HCT116 (cell line): ENCODE results near the gene SHC4. TPM values are rescaled to one million over a fixed set of nuclear protein-coding genes. Genes with fewer than 3 reads are reported as not detected.

Experiments
- ATAC-seq: fragments of 200-7000 bp; cut with Tn5 transposase; 2 replicates; pipeline ENCODE4 v1.9.1; 2020; ENCODE audit warnings: mild to moderate bottlenecking, moderate library complexity
- BruUV-seq: library from RNA; stranded (reverse); fragments of 400-500 nt; replicated peaks from 2 replicates; lab custom pipeline; 2021; lab: Mats Ljungman, UMichigan
- CTCF ChIA-PET: fragments of 300-600 bp; sonication (Branson Sonifier 250); formaldehyde crosslinking; loops from one replicate; lab custom pipeline; 2021; ENCODE audit warnings: antibody characterized with exemption; lab: Charles Lee
- POLR2A ChIA-PET: fragments of 300-600, 350-600 bp; sonication (Branson Sonifier 250); formaldehyde crosslinking; loops from one replicate; lab custom pipeline; 2021; ENCODE audit warnings: antibody characterized with exemption; lab: Charles Lee
- RAD21 ChIA-PET, 2 experiments: fragments of 300-600 bp; sonication (Branson Sonifier 250); formaldehyde crosslinking; loops; one replicate each; lab custom pipeline; 2023; ENCODE audit warnings: low total read pairs in 2 of 2; ENCODE audit not compliant: uncharacterized antibody in 2 of 2, unreplicated experiment in 2 of 2, low non-redundant PET in 1 of 2; lab: Charles Lee
- DNase-seq: peaks from one replicate; pipeline ENCODE4 v3.0.0-alpha.2; 2010; ENCODE audit warnings: low read depth, low spot score
- H2AFZ ChIP-seq: fragments of 200-600 bp; shearing (Covaris generic), sonication (generic); 2 replicates; pipeline ENCODE4 v1.6.1; 2017; ENCODE audit warnings: low read depth, mixed run types, mixed read lengths, antibody characterized with exemption, low read length; ENCODE audit not compliant: poor library complexity, severe bottlenecking
- H3K27ac ChIP-seq: 2 replicates; pipeline ENCODE4 v1.5.1; 2012; ENCODE audit warnings: low read depth, low read length
- H3K27me3 ChIP-seq: fragments of 200-600 bp; sonication (generic); 2 replicates; pipeline ENCODE4 v1.6.1; 2016; ENCODE audit warnings: mixed run types, low read length, mixed read lengths; ENCODE audit not compliant: insufficient read depth
- H3K36me3 ChIP-seq, 2 experiments: fragments of 200-500 bp in 1 of 2; fragments of 200-600 bp in 1 of 2; sonication (Bioruptor generic) in 1 of 2; sonication (generic) in 1 of 2; 2 replicates each; pipeline versions ENCODE4 v1.5.1 to v1.6.1; 2014 to 2016; ENCODE audit warnings: low read length in 2 of 2, inconsistent platforms in 1 of 2, mixed read lengths in 1 of 2, mixed run types in 1 of 2; ENCODE audit not compliant: insufficient read depth in 2 of 2, control insufficient read depth in 1 of 2
- H3K4me1 ChIP-seq, 2 experiments: fragments of 200-600 bp in 1 of 2; sonication (generic) in 1 of 2; 2 replicates each; pipeline versions ENCODE4 v1.5.1 to v1.6.1; 2012 to 2017; ENCODE audit warnings: low read length in 2 of 2, inconsistent platforms in 1 of 2, mild to moderate bottlenecking in 1 of 2, mixed read lengths in 1 of 2, mixed run types in 1 of 2, moderate library complexity in 1 of 2; ENCODE audit not compliant: insufficient read depth in 2 of 2, control insufficient read depth in 1 of 2
- H3K4me2 ChIP-seq: fragments of 200-600 bp; sonication (generic); 2 replicates; pipeline ENCODE4 v1.6.1; 2017; ENCODE audit warnings: mixed run types, low read length, mixed read lengths
- H3K4me3 ChIP-seq, 2 experiments: fragments of 200-600 bp in 1 of 2; sonication (generic) in 1 of 2; replicated peaks in 1 of 2; 2 replicates each; pipeline ENCODE4 v1.5.1; 2011 to 2016; ENCODE audit warnings: low read length in 2 of 2, control low read depth in 1 of 2, low read depth in 1 of 2, mild to moderate bottlenecking in 1 of 2, mixed read lengths in 1 of 2, mixed run types in 1 of 2
- H3K79me2 ChIP-seq: fragments of 200-600 bp; sonication (generic); 2 replicates; pipeline ENCODE4 v1.6.1; 2017; ENCODE audit warnings: mild to moderate bottlenecking, mixed run types, low read length, moderate library complexity, mixed read lengths; ENCODE audit not compliant: insufficient read depth
- H3K9ac ChIP-seq: fragments of 200-600 bp; sonication (generic); 2 replicates; pipeline ENCODE4 v1.6.1; 2016; ENCODE audit warnings: low read length, mixed read lengths
- H3K9me2 ChIP-seq: fragments of 200-600 bp; sonication (generic), shearing (Covaris generic); 2 replicates; pipeline ENCODE4 v1.6.1; 2017; ENCODE audit warnings: mixed run types, mild to moderate bottlenecking, moderate library complexity; ENCODE audit not compliant: insufficient read depth
- H3K9me3 ChIP-seq, 2 experiments: fragments of 200-500 bp in 1 of 2; fragments of 200-600 bp in 1 of 2; sonication (Bioruptor generic) in 1 of 2; sonication (generic) in 1 of 2; 2 replicates each; pipeline ENCODE4 v1.6.1; 2014 to 2017; ENCODE audit warnings: low read length in 2 of 2, mixed read lengths in 2 of 2, inconsistent platforms in 1 of 2, low read depth in 1 of 2, mild to moderate bottlenecking in 1 of 2, mixed run types in 1 of 2, moderate library complexity in 1 of 2; ENCODE audit not compliant: control insufficient read depth in 1 of 2, insufficient read depth in 1 of 2
- H4K20me1 ChIP-seq: fragments of 200-600 bp; sonication (generic), shearing (Covaris generic); 2 replicates; pipeline ENCODE4 v1.6.1; 2017; ENCODE audit warnings: mixed run types, mild to moderate bottlenecking, moderate library complexity; ENCODE audit not compliant: insufficient read depth
- CEBPB ChIP-seq: IDR thresholded peaks from 2 replicates; pipeline ENCODE4 v1.6.1; 2012; ENCODE audit warnings: low read depth
- TCF7L2 ChIP-seq: IDR thresholded peaks from 2 replicates; pipeline ENCODE4 v1.7.0; 2011; ENCODE audit warnings: borderline replicate concordance, inconsistent platforms; ENCODE audit not compliant: insufficient read depth, insufficient read length; ENCODE audit errors: extremely low read depth
- YY1 ChIP-seq: IDR thresholded peaks from 2 replicates; pipeline ENCODE4 v1.6.1; 2011; ENCODE audit warnings: low read length, low read depth, moderate library complexity, mild to moderate bottlenecking; ENCODE audit not compliant: insufficient replicate concordance; ENCODE audit errors: extremely low read depth
- intact Hi-C: fragments of 100-400 bp; cut with micrococcal nuclease; formaldehyde crosslinking; loops from 2 replicates; pipeline ENCODE4 v1.10.0; 2022
- total RNA-seq: library from RNA; stranded (reverse); gene quantifications from one replicate; pipeline ENCODE4 v1.2.1, GENCODE V29; 2021; ENCODE audit not compliant: unreplicated experiment
- TF ChIP-seq, protein P1 (sequence below): IDR thresholded peaks from 2 replicates; pipeline ENCODE4 v1.6.1; 2011; ENCODE audit warnings: mild to moderate bottlenecking, low read length, moderate library complexity; ENCODE audit not compliant: insufficient replicate concordance; ENCODE audit errors: extremely low read depth

SHC4 gene
- total RNA-seq, 1 experiment from 2014 or later: 0.44 TPM

- no peak overlapping the region for H3K4me2 ChIP-seq
- no peaks in the 10 kb centered on the region for H3K9me2 ChIP-seq
- no peaks in the 10 kb centered on the region for H4K20me1 ChIP-seq
- DNase-seq (no peak), ATAC-seq (no peak)
- H3K4me1 ChIP-seq: no peaks in the 10 kb centered on the region
- no peak overlapping the region for H3K27ac ChIP-seq
- POLR2A ChIA-PET: no interaction called here
- peaks cover 0 to 6% of the 10 kb centered on the region in 2 experiments; a peak in 2 of 4 replicates for H3K36me3 ChIP-seq
- no peak overlapping the region for H3K4me3 ChIP-seq
- CTCF ChIA-PET: interaction anchor here (3.5 kb wide), 1 partner anchor 13 kb away, joined by 12 read pairs; no protein-coding TSS in a partner anchor
- H2AFZ ChIP-seq: no peak overlapping the region
- RAD21 ChIA-PET: no interaction called here
- intact Hi-C loops: no loop called here
- no peaks in the 10 kb centered on the region for H3K9me3 ChIP-seq
- no peaks in the 10 kb centered on the region for H3K27me3 ChIP-seq
- BruUV-seq: no TSS peak
- TF ChIP-seq TCF7L2: no peak
- no peaks in the 10 kb centered on the region for H3K79me2 ChIP-seq
- no peak overlapping the region for H3K9ac ChIP-seq
Measured at GRCh38 chr15:48989170-48989569, 25.5 kb upstream of the SHC4 start.

GRCh38 chr15:48987142-48987541 lies 23.4 kb upstream of the SHC4 start:
- RAD21 ChIA-PET: no interaction called here
- Histone ChIP-seq H3K4me2 (no peak overlapping the region), H3K27me3 (no peaks in the 10 kb centered on the region), H3K27ac (no peak overlapping the region), H3K4me1 (no peaks in the 10 kb centered on the region), H3K36me3 (peaks cover 0 to 2% of the 10 kb centered on the region in 2 experiments; a peak in 1 of 4 replicates), H3K4me3 (no peak overlapping the region), H3K9me3 (no peaks in the 10 kb centered on the region), H4K20me1 (no peaks in the 10 kb centered on the region), H3K9me2 (no peaks in the 10 kb centered on the region), H3K9ac (no peak overlapping the region), H2AFZ (no peak overlapping the region), H3K79me2 (no peaks in the 10 kb centered on the region)
- ATAC-seq (no peak), DNase-seq (no peak)
- POLR2A ChIA-PET: no interaction called here
- TF ChIP-seq CEBPB (no peak), YY1 (no peak)
- TF ChIP-seq, protein P1, sequence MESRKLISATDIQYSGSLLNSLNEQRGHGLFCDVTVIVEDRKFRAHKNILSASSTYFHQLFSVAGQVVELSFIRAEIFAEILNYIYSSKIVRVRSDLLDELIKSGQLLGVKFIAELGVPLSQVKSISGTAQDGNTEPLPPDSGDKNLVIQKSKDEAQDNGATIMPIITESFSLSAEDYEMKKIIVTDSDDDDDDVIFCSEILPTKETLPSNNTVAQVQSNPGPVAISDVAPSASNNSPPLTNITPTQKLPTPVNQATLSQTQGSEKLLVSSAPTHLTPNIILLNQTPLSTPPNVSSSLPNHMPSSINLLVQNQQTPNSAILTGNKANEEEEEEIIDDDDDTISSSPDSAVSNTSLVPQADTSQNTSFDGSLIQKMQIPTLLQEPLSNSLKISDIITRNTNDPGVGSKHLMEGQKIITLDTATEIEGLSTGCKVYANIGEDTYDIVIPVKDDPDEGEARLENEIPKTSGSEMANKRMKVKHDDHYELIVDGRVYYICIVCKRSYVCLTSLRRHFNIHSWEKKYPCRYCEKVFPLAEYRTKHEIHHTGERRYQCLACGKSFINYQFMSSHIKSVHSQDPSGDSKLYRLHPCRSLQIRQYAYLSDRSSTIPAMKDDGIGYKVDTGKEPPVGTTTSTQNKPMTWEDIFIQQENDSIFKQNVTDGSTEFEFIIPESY: no peak
- CTCF ChIA-PET: interaction anchor here (1.1 to 3.5 kb wide), 2 partner anchors 11 to 125 kb away, joined by 3 to 12 read pairs; no protein-coding TSS in a partner anchor
- BruUV-seq: no TSS peak
- intact Hi-C loops: no loop called here
